ENCODE data around the gene PRKD3. TPM values are rescaled to one million over a fixed set of nuclear protein-coding genes. Genes with fewer than 3 reads are reported as not detected.
A peak's percentile ranks its signal among the peaks of the same experiment; 100 is the strongest.

Gene PRKD3
- total and polyA plus RNA-seq, 11 donors, result 3.4 to 24.5 (median 11.1) TPM

DNA sequence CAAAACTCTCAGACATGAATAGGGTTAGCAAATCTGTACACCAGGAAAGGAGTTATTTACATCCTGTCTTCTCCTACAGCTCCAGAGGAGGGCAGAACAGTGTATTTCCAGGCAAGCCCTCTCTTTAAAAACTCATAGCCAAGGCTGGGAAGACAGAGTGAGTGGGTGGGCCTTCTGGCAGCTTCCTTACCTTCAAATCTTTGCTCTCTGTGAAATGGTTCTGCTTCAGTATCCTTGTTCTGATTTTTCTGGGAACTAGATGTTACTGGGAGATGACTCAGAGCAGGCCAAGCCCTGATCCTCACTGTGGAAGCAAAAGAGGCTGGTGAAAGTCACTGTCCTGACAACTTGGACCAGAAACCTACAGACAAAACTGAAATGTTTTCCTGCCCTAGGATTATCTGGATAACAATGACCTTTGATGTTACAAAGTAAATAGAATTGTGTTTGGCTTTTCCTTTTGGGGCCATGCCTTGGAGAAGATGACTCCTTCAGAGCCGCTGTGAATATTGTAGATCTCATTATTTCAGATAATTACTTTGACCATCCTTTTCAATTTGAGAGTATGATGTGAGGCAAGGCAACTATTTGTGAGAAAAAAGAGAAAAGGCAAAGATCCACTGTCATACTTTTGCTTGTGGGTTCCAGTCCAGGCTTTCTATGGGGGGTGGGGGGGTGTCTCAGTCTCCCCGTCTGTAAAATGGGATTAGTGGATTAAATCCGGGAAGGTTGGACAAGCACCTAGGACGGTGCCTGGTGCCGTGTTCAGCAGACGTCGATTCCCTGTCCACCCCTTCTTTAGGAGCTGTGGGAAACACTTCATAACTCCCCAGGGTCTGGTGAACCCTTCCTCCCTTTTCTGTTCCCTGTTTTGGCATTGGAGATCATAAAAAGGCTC lies 19.2 kb upstream of the PRKD3 start:
- ATAC-seq (peak; percentile 51 to 75 (median 72)), DNase-seq (peak in 3 of 5 donors; percentile 28 to 47 (median 32))
- peaks cover 0 to 38% (median 19%) of the 10 kb centered on the region in 12 donors for H3K4me1 ChIP-seq
- peak overlapping the region; percentile 52 to 83 (median 70) for H3K4me3 ChIP-seq
- H3K27me3 ChIP-seq, result no peaks in the 10 kb centered on the region
- H3K36me3 ChIP-seq, result no peaks in the 10 kb centered on the region
- no peak for TF ChIP-seq POLR2A (IDR thresholded peaks at IDR 0.05)
- TF ChIP-seq CTCF (IDR thresholded peaks at IDR 0.05), result peak in 5 of 12 donors; percentile 21 to 48 (median 37)
- 69 to 80% (median 76%) methylated on average over 7 of the region's 7 CpGs for WGBS, 4 donors
- intact Hi-C loops (cut with DNase I), result no loop called here
- H3K9me3 ChIP-seq, result no peaks in the 10 kb centered on the region
- H3K27ac ChIP-seq, result peak overlapping the region; percentile 43 to 85 (median 71)

- TF ChIP-seq POLR2A (IDR thresholded peaks at IDR 0.05) (no peak), CTCF (IDR thresholded peaks at IDR 0.05) (no peak)
- DNase-seq (peak in 2 of 5 donors; percentile 19 to 63), ATAC-seq (peak in 3 of 4 donors; percentile 23 to 63 (median 31))
- H3K36me3 ChIP-seq, result no peaks in the 10 kb centered on the region
- H3K9me3 ChIP-seq, result no peaks in the 10 kb centered on the region
- no peaks in the 10 kb centered on the region for H3K27me3 ChIP-seq
- H3K27ac ChIP-seq, result peak overlapping the region in 9 of 12 donors; percentile 8 to 85 (median 74)
- intact Hi-C loops (cut with DNase I), result no loop called here
- 51 to 60% (median 57%) methylated on average over 7 of the region's 7 CpGs for WGBS, 4 donors
- H3K4me3 ChIP-seq, result no peak overlapping the region
- H3K4me1 ChIP-seq, result peaks cover 0 to 34% (median 19%) of the 10 kb centered on the region in 12 donors
These were observed 18.1 kb upstream of the PRKD3 start for GRCh38 chr2:37342591-37343220.

DNA sequence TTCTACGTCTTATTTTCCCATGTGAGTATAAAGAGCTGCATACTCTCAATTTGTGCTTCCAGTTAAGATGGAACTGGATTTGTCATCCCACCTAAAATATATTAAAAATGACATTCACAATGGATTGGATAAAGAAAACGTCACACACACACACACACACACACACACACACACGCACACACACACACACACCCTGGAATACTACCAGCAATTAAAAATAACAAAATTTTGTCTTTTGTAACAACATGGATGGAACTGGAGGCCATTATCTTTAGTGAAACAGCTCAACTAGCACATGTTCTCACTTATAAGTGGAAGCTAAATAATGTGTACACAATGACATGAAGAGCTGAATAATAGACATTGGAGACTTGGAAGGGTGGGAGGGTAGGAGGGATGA lies 16.0 kb upstream of the PRKD3 start:
- intact Hi-C loops (cut with DNase I), result no loop called here
- WGBS, 4 donors, result 82 to 89% (median 86%) methylated on average over 3 of the region's 3 CpGs

More for the DNA sequence above, 16.0 kb upstream of the PRKD3 start:
- ATAC-seq (no peak), DNase-seq (no peak)
- Histone ChIP-seq H3K36me3 (no peaks in the 10 kb centered on the region), H3K4me1 (peaks cover 0 to 29% (median 19%) of the 10 kb centered on the region in 12 donors), H3K4me3 (no peak overlapping the region), H3K27me3 (no peaks in the 10 kb centered on the region), H3K9me3 (no peaks in the 10 kb centered on the region), H3K27ac (no peak overlapping the region)
- TF ChIP-seq POLR2A (IDR thresholded peaks at IDR 0.05), result no peak
- no peak for TF ChIP-seq CTCF (IDR thresholded peaks at IDR 0.05)
